HEK293T (cell line): ENCODE results near the gene ETV6.

Experiments used
- ARNT ChIP-seq: fragments of 450-650 bp; IDR thresholded peaks from 2 replicates; pipeline ENCODE4 v1.6.1; 2017; ENCODE audit warnings: mild to moderate bottlenecking
- BHLHE40 ChIP-seq: fragments of 450-650 bp; IDR thresholded peaks from 2 replicates; pipeline ENCODE4 v1.6.1; 2016; ENCODE audit warnings: mild to moderate bottlenecking, moderate library complexity, borderline replicate concordance
- CTBP1 ChIP-seq: fragments of 450-650 bp; IDR thresholded peaks from 2 replicates; pipeline ENCODE4 v1.6.1; 2016; ENCODE audit warnings: borderline replicate concordance
- ELF4 ChIP-seq: fragments of 450-650 bp; IDR thresholded peaks from 2 replicates; pipeline ENCODE4 v1.6.1; 2017; ENCODE audit warnings: antibody characterized with exemption
- FOXK2 ChIP-seq: fragments of 450-650 bp; IDR thresholded peaks from 2 replicates; pipeline ENCODE4 v1.6.1; 2016; ENCODE audit warnings: mild to moderate bottlenecking
- FOXM1 ChIP-seq: fragments of 450-650 bp; IDR thresholded peaks from 2 replicates; pipeline ENCODE4 v1.6.1; 2017; ENCODE audit warnings: mild to moderate bottlenecking, borderline replicate concordance
- HDGF ChIP-seq: fragments of 450-650 bp; IDR thresholded peaks from 2 replicates; pipeline ENCODE4 v1.6.1; 2017; ENCODE audit warnings: antibody characterized with exemption, borderline replicate concordance
- L3MBTL2 ChIP-seq: fragments of 450-650 bp; conservative IDR thresholded peaks from 2 replicates; pipeline ENCODE4 v1.6.1; 2016; ENCODE audit warnings: mild to moderate bottlenecking
- NFRKB ChIP-seq: fragments of 450-650 bp; IDR thresholded peaks from 2 replicates; pipeline ENCODE4 v1.6.1; 2016; ENCODE audit warnings: mild to moderate bottlenecking, moderate library complexity
- PKNOX1 ChIP-seq: fragments of 450-650 bp; IDR thresholded peaks from 2 replicates; pipeline ENCODE4 v1.6.1; 2016
- SP1 ChIP-seq: fragments of 450-650 bp; IDR thresholded peaks from 2 replicates; pipeline ENCODE4 v1.6.1; 2017
- TARDBP ChIP-seq: fragments of 450-650 bp; IDR thresholded peaks from 2 replicates; pipeline ENCODE4 v1.6.1; 2016

GRCh38 chr12:11693601-11694000 is 44.1 kb downstream of the ETV6 start:
- TF ChIP-seq L3MBTL2 (no peak), ELF4 (no peak), CTBP1 (no peak), BHLHE40 (no peak), ARNT (no peak), FOXM1 (no peak), PKNOX1 (no peak), TARDBP (no peak), FOXK2 (no peak), HDGF (no peak), NFRKB (no peak), SP1 (no peak)
